Esophagus squamous epithelium (tissue), 5 donors: ENCODE measurements around the gene SMTNL2. TPM values are rescaled to one million over a fixed set of nuclear protein-coding genes. Genes with fewer than 3 reads are reported as not detected.

Source experiments
- DNase-seq: peaks from one replicate; lab custom pipeline; 2025; lab: John Stamatoyannopoulos, UW
- H3K27ac ChIP-seq, 4 donors: fragments of 200-600 bp; sonication (generic); one replicate each; pipeline ENCODE4 v1.5.1; 2016 to 2019; ENCODE audit warnings: mild to moderate bottlenecking in 1 of 4
- H3K27me3 ChIP-seq, 4 donors: fragments of 200-600 bp; sonication (generic); 1 replicate in 3 of 4; 2 replicates in 1 of 4; pipeline versions ENCODE4 v1.5.1 to v1.6.0; 2017 to 2021; ENCODE audit warnings: antibody characterized with exemption in 1 of 4
- H3K36me3 ChIP-seq, 3 donors: fragments of 200-600 bp; sonication (generic); one replicate each; pipeline ENCODE4 v1.5.1; 2016 to 2019
- H3K4me1 ChIP-seq, 3 donors: fragments of 200-600 bp; sonication (generic); one replicate each; pipeline ENCODE4 v1.5.1; 2017 to 2019
- H3K4me3 ChIP-seq, 4 donors: fragments of 200-600 bp; sonication (generic); 1 replicate in 3 of 4; 2 replicates in 1 of 4; pipeline ENCODE4 v1.5.1; 2016 to 2019; ENCODE audit warnings: mild to moderate bottlenecking in 2 of 4, moderate library complexity in 1 of 4
- H3K9me3 ChIP-seq, 3 donors: fragments of 200-600 bp; sonication (generic); one replicate each; pipeline ENCODE4 v1.5.1; 2016 to 2019
- POLR2A ChIP-seq, 4 donors: fragments of 450-650 bp; IDR thresholded peaks; one replicate each; pipeline ENCODE4 v1.6.1; 2017; ENCODE audit warnings: antibody characterized with exemption in 4 of 4, mild to moderate bottlenecking in 4 of 4, moderate library complexity in 3 of 4
- WGBS, 2 donors: methylation state at CpG; one replicate each; pipeline ENCODE4 v1.1.5; 2018; 5-methylcytosine and 5-hydroxymethylcytosine counted together
- intact Hi-C: fragments of 100-400 bp; cut with DNase I; formaldehyde crosslinking; loops from one replicate; pipeline ENCODE4 v1.15.0; 2022
- total RNA-seq, 4 donors: library from RNA; depleted of rRNA; stranded (reverse); fragments of >200 nt; gene quantifications; one replicate each; pipeline ENCODE4 v1.1.0, GENCODE V29; 2016
- TF ChIP-seq, protein P1 (sequence below), 6 experiments: fragments of 450-650 bp in 4 of 6; fragments of 200-600 bp in 2 of 6; sonication (generic) in 2 of 6; IDR thresholded peaks; one replicate each; pipeline ENCODE4 v1.5.1; 2016 to 2019; ENCODE audit warnings: antibody characterized with exemption in 6 of 6, mild to moderate bottlenecking in 4 of 6, moderate library complexity in 4 of 6
- donor health status: DM: yes; HTN: yes; CAD: no.

The SMTNL2 gene
- total RNA-seq, 4 donors from 2014 or later, result 0.41 to 0.76 (median 0.69) TPM

DNA sequence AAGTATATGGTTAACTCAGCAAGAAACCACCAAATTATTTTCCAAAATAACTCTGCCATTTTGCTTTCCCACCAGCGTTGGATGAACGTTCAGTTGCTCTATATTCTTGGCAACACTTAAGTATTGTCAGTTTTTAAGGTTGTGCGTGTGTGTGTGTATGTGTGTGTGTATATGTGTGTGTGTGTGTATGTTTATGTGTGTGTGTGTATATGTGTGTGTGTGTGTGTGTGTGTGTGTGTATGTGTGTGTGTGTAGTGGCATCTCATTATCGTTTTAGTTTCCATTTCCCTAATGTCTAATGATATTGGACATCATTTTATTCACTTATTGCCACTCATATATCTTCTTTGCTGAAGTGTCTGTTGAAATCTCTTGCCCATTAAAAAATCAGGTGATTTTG is 11.2 kb upstream of the SMTNL2 start:
- 67 to 88% methylated on average over 4 of the region's 4 CpGs for WGBS, 2 donors
- TF ChIP-seq POLR2A (IDR thresholded peaks at IDR 0.05), result no peak
- TF ChIP-seq, protein P1, sequence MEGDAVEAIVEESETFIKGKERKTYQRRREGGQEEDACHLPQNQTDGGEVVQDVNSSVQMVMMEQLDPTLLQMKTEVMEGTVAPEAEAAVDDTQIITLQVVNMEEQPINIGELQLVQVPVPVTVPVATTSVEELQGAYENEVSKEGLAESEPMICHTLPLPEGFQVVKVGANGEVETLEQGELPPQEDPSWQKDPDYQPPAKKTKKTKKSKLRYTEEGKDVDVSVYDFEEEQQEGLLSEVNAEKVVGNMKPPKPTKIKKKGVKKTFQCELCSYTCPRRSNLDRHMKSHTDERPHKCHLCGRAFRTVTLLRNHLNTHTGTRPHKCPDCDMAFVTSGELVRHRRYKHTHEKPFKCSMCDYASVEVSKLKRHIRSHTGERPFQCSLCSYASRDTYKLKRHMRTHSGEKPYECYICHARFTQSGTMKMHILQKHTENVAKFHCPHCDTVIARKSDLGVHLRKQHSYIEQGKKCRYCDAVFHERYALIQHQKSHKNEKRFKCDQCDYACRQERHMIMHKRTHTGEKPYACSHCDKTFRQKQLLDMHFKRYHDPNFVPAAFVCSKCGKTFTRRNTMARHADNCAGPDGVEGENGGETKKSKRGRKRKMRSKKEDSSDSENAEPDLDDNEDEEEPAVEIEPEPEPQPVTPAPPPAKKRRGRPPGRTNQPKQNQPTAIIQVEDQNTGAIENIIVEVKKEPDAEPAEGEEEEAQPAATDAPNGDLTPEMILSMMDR (IDR thresholded peaks at IDR 0.05), result no peak
- Histone ChIP-seq H3K4me3 (no peak overlapping the region), H3K9me3 (no peaks in the 10 kb centered on the region), H3K27ac (no peak overlapping the region), H3K36me3 (no peaks in the 10 kb centered on the region), H3K27me3 (no peaks in the 10 kb centered on the region), H3K4me1 (peaks cover 0 to 5% (median 0%) of the 10 kb centered on the region in 3 donors)
- intact Hi-C loops, result no loop called here
- no peak for DNase-seq

- Histone ChIP-seq H3K27me3 (no peaks in the 10 kb centered on the region), H3K36me3 (no peaks in the 10 kb centered on the region), H3K4me1 (peaks cover 0 to 5% (median 0%) of the 10 kb centered on the region in 3 donors), H3K27ac (no peak overlapping the region), H3K4me3 (no peak overlapping the region), H3K9me3 (no peaks in the 10 kb centered on the region)
- no peak for TF ChIP-seq POLR2A (IDR thresholded peaks at IDR 0.05)
- TF ChIP-seq, protein P1 (IDR thresholded peaks at IDR 0.05), result no peak
- 33 to 50% methylated on average over 4 to 7 of the region's 7 CpGs for WGBS, 2 donors
- intact Hi-C loops, result no loop called here
- DNase-seq, result no peak
Observed at GRCh38 chr17:4573669-4574068, 10.7 kb upstream of the SMTNL2 start.

GRCh38 chr17:4574448-4575045 is 9.8 kb upstream of the SMTNL2 start:
- no peak overlapping the region for H3K27ac ChIP-seq
- no peaks in the 10 kb centered on the region for H3K36me3 ChIP-seq
- DNase-seq, result no peak
- intact Hi-C loops, result no loop called here
- 90 to 95% methylated on average over 3 to 8 of the region's 9 CpGs for WGBS, 2 donors
- no peaks in the 10 kb centered on the region for H3K9me3 ChIP-seq
- peaks cover 0 to 10% (median 0%) of the 10 kb centered on the region in 3 donors for H3K4me1 ChIP-seq
- no peak overlapping the region for H3K4me3 ChIP-seq
- TF ChIP-seq, protein P1 (IDR thresholded peaks at IDR 0.05), result no peak
- no peaks in the 10 kb centered on the region for H3K27me3 ChIP-seq

GRCh38 chr17:4576161-4576558 is 8.2 kb upstream of the SMTNL2 start:
- peaks cover 0 to 9% (median 0%) of the 10 kb centered on the region in 4 donors for H3K27me3 ChIP-seq
- no peak overlapping the region for H3K27ac ChIP-seq
- DNase-seq, result no peak
- no peaks in the 10 kb centered on the region for H3K36me3 ChIP-seq
- no peak overlapping the region for H3K4me3 ChIP-seq
- intact Hi-C loops, result no loop called here
- H3K4me1 ChIP-seq, result peaks cover 0 to 15% (median 0%) of the 10 kb centered on the region in 3 donors
- H3K9me3 ChIP-seq, result no peaks in the 10 kb centered on the region
- WGBS, 2 donors, result 62 to 69% methylated on average over 6 of the region's 6 CpGs
- TF ChIP-seq, protein P1 (IDR thresholded peaks at IDR 0.05), result no peak
- TF ChIP-seq POLR2A (IDR thresholded peaks at IDR 0.05), result no peak

DNA sequence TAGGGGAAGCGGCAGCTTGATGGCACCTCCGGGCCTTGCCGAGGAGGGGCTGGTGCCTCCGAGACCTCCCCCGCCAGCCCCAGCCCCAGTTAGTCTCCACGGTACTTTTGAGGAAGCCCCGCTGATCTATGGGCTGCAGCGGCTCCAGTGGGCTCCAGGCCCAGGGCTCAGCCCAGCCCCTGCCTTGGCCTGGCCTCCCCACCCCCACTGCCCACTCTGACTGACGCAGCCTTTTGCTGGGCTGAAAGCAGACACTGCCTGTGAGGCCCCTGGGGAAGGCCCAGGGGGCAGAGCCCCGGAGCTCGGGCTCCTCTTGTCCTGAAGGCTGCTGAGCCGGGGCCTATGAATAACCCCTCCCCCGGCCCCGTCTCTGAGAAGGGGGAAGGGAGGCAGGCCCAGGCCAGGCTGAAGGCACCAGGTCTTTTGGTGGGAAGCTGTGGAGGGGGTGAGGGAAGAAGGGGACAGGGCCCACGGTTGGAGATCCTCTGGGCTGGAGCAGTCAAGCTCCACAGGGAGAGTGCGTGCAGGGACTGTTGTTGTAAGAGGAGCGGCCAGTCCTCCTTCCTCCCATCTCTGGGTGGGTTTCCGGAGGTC is 7.5 kb upstream of the SMTNL2 start:
- intact Hi-C loops, result no loop called here
- peaks cover 0 to 14% (median 0%) of the 10 kb centered on the region in 4 donors for H3K27me3 ChIP-seq
- no peaks in the 10 kb centered on the region for H3K9me3 ChIP-seq
- peaks cover 0 to 15% (median 0%) of the 10 kb centered on the region in 3 donors for H3K4me1 ChIP-seq
- no peak overlapping the region for H3K4me3 ChIP-seq
- no peak for DNase-seq
- H3K36me3 ChIP-seq, result no peaks in the 10 kb centered on the region
- TF ChIP-seq, protein P1 (IDR thresholded peaks at IDR 0.05), result no peak
- no peak for TF ChIP-seq POLR2A (IDR thresholded peaks at IDR 0.05)
- WGBS, 2 donors, result 86 to 92% methylated on average over 5 to 6 of the region's 18 CpGs
- no peak overlapping the region for H3K27ac ChIP-seq
